Esophagus muscularis mucosa (tissue), 4 donors: ENCODE measurements around the gene IZUMO4. TPM values are rescaled to one million over a fixed set of nuclear protein-coding genes. Genes with fewer than 3 reads are reported as not detected.
A peak's percentile ranks its signal among the peaks of the same experiment; 100 is the strongest.

ENCODE experiments used
- DNase-seq: peaks from one replicate; pipeline ENCODE4 v3.0.0-alpha.2; 2017; ENCODE audit errors: extremely low spot score
- H3K27ac ChIP-seq, 4 donors: fragments of 200-600 bp; sonication (generic); replicated peaks in 1 of 4; 1 replicate in 3 of 4; 2 replicates in 1 of 4; pipeline ENCODE4 v1.5.1; 2016 to 2019; ENCODE audit warnings: mild to moderate bottlenecking in 1 of 4
- H3K27me3 ChIP-seq, 4 donors: fragments of 200-600 bp; sonication (generic); one replicate each; pipeline versions ENCODE4 v1.5.1 to v1.6.0; 2016 to 2019
- H3K36me3 ChIP-seq, 4 donors: fragments of 200-600 bp; sonication (generic); one replicate each; pipeline ENCODE4 v1.5.1; 2016 to 2019
- H3K4me1 ChIP-seq, 4 donors: fragments of 200-600 bp; sonication (generic); one replicate each; pipeline ENCODE4 v1.5.1; 2016 to 2019
- H3K4me3 ChIP-seq, 4 donors: fragments of 200-600 bp; sonication (generic); 1 replicate in 2 of 4; 2 replicates in 2 of 4; pipeline ENCODE4 v1.5.1; 2016 to 2019; ENCODE audit warnings: mild to moderate bottlenecking in 4 of 4, moderate library complexity in 1 of 4
- H3K9me3 ChIP-seq, 4 donors: fragments of 200-600 bp; sonication (generic); 1 replicate in 3 of 4; 2 replicates in 1 of 4; pipeline ENCODE4 v1.5.1; 2016 to 2019
- CTCF ChIP-seq, 3 experiments: fragments of 200-600 bp in 2 of 3; fragments of 450-650 bp in 1 of 3; sonication (generic) in 2 of 3; IDR thresholded peaks; one replicate each; pipeline ENCODE4 v1.5.1; 2017 to 2019; ENCODE audit warnings: antibody characterized with exemption in 3 of 3, mild to moderate bottlenecking in 2 of 3, moderate library complexity in 1 of 3
- EP300 ChIP-seq: sonication (generic); formaldehyde crosslinking; IDR thresholded peaks from one replicate; pipeline ENCODE4 v1.6.1; 2017; ENCODE audit warnings: antibody characterized with exemption
- POLR2A ChIP-seq: fragments of 450-650 bp; IDR thresholded peaks from one replicate; pipeline ENCODE4 v1.6.1; 2017; ENCODE audit warnings: antibody characterized with exemption, moderate library complexity, mild to moderate bottlenecking, low read depth
- POLR2AphosphoS5 ChIP-seq, 2 donors: sonication (generic); formaldehyde crosslinking; IDR thresholded peaks; one replicate each; pipeline ENCODE4 v1.6.1; 2017; ENCODE audit warnings: antibody characterized with exemption in 2 of 2
- WGBS: methylation state at CpG from one replicate; pipeline ENCODE4 v1.1.5; 2018; 5-methylcytosine and 5-hydroxymethylcytosine counted together
- intact Hi-C: fragments of 100-400 bp; cut with DNase I; formaldehyde crosslinking; loops from one replicate; pipeline ENCODE4 v1.15.1; 2023
- total RNA-seq, 4 donors: library from RNA; depleted of rRNA; stranded (reverse); fragments of >200 nt; gene quantifications; one replicate each; pipeline versions ENCODE4 v1.1.0 to v1.2.1, GENCODE V29; 2016

IZUMO4 gene
- total RNA-seq, 4 donors from 2014 or later = 1.9 to 6.0 (median 3.9) TPM

GRCh38 chr19:2063824-2064223, 32.9 kb upstream of the IZUMO4 start:
- H3K27me3 ChIP-seq = no peaks in the 10 kb centered on the region
- H3K4me1 ChIP-seq = peaks cover 37 to 58% (median 51%) of the 10 kb centered on the region in 4 donors
- H3K36me3 ChIP-seq = no peaks in the 10 kb centered on the region
- peak overlapping the region in 2 of 4 donors; percentile 59 to 79 for H3K27ac ChIP-seq
- TF ChIP-seq POLR2A (no peak), EP300 (no peak), CTCF (IDR thresholded peaks at IDR 0.05) (no peak), POLR2AphosphoS5 (IDR thresholded peaks at IDR 0.05) (no peak)
- intact Hi-C loops = no loop called here
- DNase-seq = no peak
- WGBS = 79% methylated on average over 8 of the region's 8 CpGs
- no peak overlapping the region for H3K4me3 ChIP-seq
- H3K9me3 ChIP-seq = no peaks in the 10 kb centered on the region

GRCh38 chr19:2064395-2064787, 32.3 kb upstream of the IZUMO4 start:
- intact Hi-C loops = no loop called here
- no peak for DNase-seq
- peak overlapping the region; percentile 56 to 79 (median 64) for H3K27ac ChIP-seq
- peaks cover 34 to 56% (median 49%) of the 10 kb centered on the region in 4 donors for H3K4me1 ChIP-seq
- no peaks in the 10 kb centered on the region for H3K9me3 ChIP-seq
- H3K27me3 ChIP-seq = no peaks in the 10 kb centered on the region
- 86% methylated on average over 13 of the region's 13 CpGs for WGBS
- TF ChIP-seq CTCF (IDR thresholded peaks at IDR 0.05) (no peak), EP300 (no peak), POLR2AphosphoS5 (IDR thresholded peaks at IDR 0.05) (no peak), POLR2A (no peak)
- peak overlapping the region in 2 of 4 donors; percentile 2 to 16 for H3K4me3 ChIP-seq
- no peaks in the 10 kb centered on the region for H3K36me3 ChIP-seq

- intact Hi-C loops = no loop called here
Measured at GRCh38 chr19:2064788-2065524, 31.8 kb upstream of the IZUMO4 start.

GRCh38 chr19:2070436-2070827, 26.3 kb upstream of the IZUMO4 start:
- H3K9me3 ChIP-seq = no peaks in the 10 kb centered on the region
- H3K4me3 ChIP-seq = no peak overlapping the region
- no peaks in the 10 kb centered on the region for H3K27me3 ChIP-seq
- TF ChIP-seq CTCF (IDR thresholded peaks at IDR 0.05) = no peak
- TF ChIP-seq POLR2AphosphoS5 (IDR thresholded peaks at IDR 0.05) = no peak
- TF ChIP-seq EP300 = no peak
- no peak for TF ChIP-seq POLR2A
- 87% methylated on average over 10 of the region's 10 CpGs for WGBS
- peaks cover 7 to 29% (median 24%) of the 10 kb centered on the region in 4 donors for H3K4me1 ChIP-seq
- H3K36me3 ChIP-seq = peaks cover 37 to 47% (median 45%) of the 10 kb centered on the region in 4 donors
- peak overlapping the region in 1 of 4 donors; percentile 63 for H3K27ac ChIP-seq
- DNase-seq = no peak
- intact Hi-C loops = loop anchor here (5.0 kb wide), 1 partner anchor 143 kb away; no protein-coding TSS in a partner anchor

More at GRCh38 chr19:2064788-2065524, 31.8 kb upstream of the IZUMO4 start:
- Histone ChIP-seq H3K4me3 (peak overlapping the region in 2 of 4 donors; percentile 2 to 16), H3K27me3 (no peaks in the 10 kb centered on the region), H3K36me3 (no peaks in the 10 kb centered on the region), H3K4me1 (peaks cover 32 to 56% (median 49%) of the 10 kb centered on the region in 4 donors), H3K27ac (peak overlapping the region; percentile 56 to 79 (median 64)), H3K9me3 (no peaks in the 10 kb centered on the region)
- DNase-seq = no peak
- 63% methylated on average over 15 of the region's 38 CpGs for WGBS
- TF ChIP-seq CTCF (IDR thresholded peaks at IDR 0.05) = no peak
- peak; percentile 49 to 57 for TF ChIP-seq POLR2AphosphoS5 (IDR thresholded peaks at IDR 0.05)
- TF ChIP-seq EP300 = no peak
- TF ChIP-seq POLR2A = no peak
